Subcutaneous adipose tissue (tissue), 4 donors: ENCODE data around the gene DMAP1. TPM values are rescaled to one million over a fixed set of nuclear protein-coding genes. Genes with fewer than 3 reads are reported as not detected.

ENCODE experiments used
- small RNA-seq: library from RNA; depleted of rRNA; stranded (forward); fragments of <200 nt; gene quantifications from one replicate; pipeline ENCODE3, GENCODE V24; 2016
- total RNA-seq, 4 donors: library from RNA; depleted of rRNA; stranded (reverse); fragments of >200 nt; gene quantifications; one replicate each; pipeline ENCODE4 v1.1.0, GENCODE V29; 2016
- TF ChIP-seq, protein P1 (sequence below): fragments of 450-650 bp; IDR thresholded peaks from one replicate; pipeline ENCODE4 v1.5.1; 2016; ENCODE audit warnings: low read depth, mild to moderate bottlenecking, control low read depth, antibody characterized with exemption, moderate library complexity

The DMAP1 gene
- total RNA-seq, 4 donors from 2014 or later = 20.7 to 58.0 (median 38.3) TPM

DNA sequence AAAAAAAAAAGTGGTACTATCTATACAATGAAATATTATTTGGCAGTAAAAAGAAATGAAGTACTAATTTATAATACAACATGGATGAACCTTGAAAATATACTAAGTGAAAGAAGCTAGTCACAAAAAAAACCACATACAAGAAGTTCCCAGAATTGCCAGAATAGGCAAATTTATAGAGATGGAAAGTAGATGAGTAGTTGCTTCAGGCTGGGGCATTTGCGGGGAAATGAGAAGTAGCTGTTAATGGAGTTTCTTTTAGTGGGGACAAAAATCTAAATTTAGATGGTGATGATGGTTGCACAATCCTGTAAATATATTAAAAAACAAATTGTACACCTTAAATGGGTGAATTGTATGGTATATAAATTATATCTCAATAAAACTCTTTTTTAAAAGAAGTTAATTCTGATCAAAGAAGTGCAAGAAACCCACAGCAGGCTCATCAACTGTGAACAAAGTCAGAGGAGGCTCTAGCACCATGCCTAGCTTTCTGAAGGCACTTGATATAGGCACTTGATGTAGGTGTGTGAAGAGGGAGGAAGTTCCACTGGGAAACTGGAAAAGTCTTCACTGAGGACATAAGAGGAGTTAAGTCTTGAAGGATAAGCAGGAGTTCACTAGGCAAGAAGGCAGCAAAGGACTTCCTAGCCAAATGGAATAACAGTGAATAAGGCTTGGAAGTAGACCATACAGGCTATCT lies 52.5 kb downstream of the DMAP1 start:
- TF ChIP-seq, protein P1, sequence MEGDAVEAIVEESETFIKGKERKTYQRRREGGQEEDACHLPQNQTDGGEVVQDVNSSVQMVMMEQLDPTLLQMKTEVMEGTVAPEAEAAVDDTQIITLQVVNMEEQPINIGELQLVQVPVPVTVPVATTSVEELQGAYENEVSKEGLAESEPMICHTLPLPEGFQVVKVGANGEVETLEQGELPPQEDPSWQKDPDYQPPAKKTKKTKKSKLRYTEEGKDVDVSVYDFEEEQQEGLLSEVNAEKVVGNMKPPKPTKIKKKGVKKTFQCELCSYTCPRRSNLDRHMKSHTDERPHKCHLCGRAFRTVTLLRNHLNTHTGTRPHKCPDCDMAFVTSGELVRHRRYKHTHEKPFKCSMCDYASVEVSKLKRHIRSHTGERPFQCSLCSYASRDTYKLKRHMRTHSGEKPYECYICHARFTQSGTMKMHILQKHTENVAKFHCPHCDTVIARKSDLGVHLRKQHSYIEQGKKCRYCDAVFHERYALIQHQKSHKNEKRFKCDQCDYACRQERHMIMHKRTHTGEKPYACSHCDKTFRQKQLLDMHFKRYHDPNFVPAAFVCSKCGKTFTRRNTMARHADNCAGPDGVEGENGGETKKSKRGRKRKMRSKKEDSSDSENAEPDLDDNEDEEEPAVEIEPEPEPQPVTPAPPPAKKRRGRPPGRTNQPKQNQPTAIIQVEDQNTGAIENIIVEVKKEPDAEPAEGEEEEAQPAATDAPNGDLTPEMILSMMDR = no peak

DNA sequence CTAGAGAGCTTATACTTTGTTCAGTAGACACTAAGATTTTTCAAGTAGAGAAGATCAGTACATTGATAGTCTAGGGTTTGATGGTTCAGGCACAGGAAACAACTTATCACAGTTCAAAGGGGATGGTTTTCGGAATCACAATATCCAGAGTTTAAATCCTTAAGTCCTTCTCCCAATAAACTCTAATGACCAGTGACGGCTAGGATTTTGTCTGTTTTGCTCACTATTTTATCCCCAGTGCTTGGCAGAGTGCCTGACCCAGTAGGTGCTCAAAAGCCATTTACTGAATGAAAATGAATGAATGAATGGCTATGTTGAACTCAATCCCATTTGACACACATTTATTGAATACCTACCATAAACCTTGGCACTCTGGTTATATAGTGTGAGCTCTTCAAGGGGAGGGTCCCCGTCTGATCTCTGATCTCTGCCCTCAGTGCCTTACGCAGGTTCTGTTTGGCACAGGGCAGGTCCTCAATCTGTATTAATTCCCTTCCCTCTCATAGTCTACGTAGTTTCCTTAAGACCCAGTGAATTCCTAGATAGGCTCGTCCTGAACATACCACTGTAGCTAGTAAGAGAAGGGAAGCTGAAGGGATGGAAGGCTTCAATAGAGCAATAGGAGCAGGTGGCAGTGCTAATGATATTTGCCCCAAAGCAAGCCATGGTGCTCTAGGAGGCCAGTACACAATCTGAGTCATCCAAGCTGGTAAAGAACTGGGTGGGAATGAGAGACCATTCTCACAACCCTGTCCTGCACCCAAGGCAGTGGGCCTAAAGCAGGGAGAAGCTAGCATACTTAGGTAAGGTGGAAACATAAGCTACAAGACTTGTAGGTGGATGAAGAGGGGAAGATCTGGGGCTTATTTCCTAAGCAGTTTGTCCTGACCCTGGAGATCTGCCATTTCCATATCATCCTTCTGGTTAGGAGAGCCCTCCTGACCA lies 53.4 kb downstream of the DMAP1 start:
- TF ChIP-seq, protein P1 = no peak

DNA sequence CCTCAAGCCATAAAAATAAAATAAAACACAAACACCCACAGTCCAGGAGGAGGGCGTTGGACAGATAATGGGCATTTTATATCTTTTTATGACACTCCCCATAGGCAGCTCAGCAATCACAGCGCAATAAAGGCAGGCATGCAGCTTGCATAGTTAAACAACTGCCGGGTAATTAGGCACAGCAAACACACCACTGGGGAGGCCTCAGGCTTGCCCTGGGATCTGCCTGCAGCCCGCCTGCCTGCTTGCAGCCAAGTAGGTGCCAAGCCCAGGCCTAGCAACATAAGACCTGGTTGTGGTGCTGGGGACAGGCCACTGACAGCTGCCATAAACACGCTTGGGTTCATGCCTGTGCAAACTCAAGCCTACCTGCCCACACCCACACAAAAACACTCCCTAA lies 54.2 kb downstream of the DMAP1 start:
- TF ChIP-seq, protein P1 = no peak

DNA sequence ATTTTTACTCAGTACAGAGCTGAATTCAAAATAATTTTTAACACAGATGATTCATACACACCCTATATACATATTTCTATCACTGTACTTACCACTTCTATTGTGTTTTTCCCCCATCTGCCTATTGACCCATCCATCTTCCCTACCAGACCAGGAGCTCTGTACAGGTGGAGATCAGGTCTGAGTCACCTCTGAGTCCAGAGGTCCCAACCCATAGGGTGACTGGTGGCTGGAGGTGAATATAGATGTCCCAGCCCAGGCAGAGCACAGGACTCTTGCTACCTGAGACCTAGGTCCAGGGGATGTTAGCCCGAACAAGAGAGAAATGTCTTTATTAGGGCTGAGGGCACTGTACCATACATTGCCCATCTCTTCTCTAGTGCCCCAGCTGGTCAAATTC lies 54.8 kb downstream of the DMAP1 start:
- TF ChIP-seq, protein P1 = no peak

Small RNA genes lying within 50 kb of the gene (small RNA-seq; reads per million reads assigned to genes)
- gene AL035417.1 = not detected

Other genes with a start within 250 kb of the DMAP1 start
- 10 to 100 TPM; 10.4 to 16.8 (median 12.3) TPM for gene DPH2, start 243.5 kb upstream of the DMAP1 start, total RNA-seq
- gene ATP6V0B, start 238.5 kb upstream of the DMAP1 start, total RNA-seq = 100 to 1,000 TPM in 2 of 4 donors, 10 to 100 TPM in 2; 71.2 to 229 (median 106) TPM
- 10 to 100 TPM; 21.1 to 44.3 (median 26.7) TPM for gene B4GALT2, start 234.3 kb upstream of the DMAP1 start, total RNA-seq
- gene CCDC24, start 221.9 kb upstream of the DMAP1 start, total RNA-seq = 1 to 10 TPM in 3 of 4 donors, under 1 TPM in 1; 0.57 to 4.4 (median 2.4) TPM
- gene SLC6A9, start 182.0 kb upstream of the DMAP1 start, total RNA-seq = under 1 TPM in 3 of 4 donors, not detected in 1; 0.22 to 0.94 (median 0.34) TPM
- gene KLF17, start 94.7 kb upstream of the DMAP1 start, total RNA-seq = not detected
- not detected for gene KLF18, start 71.8 kb upstream of the DMAP1 start, total RNA-seq
- 10 to 100 TPM; 23.8 to 30.5 (median 28.7) TPM for gene ERI3, start 141.8 kb downstream of the DMAP1 start, total RNA-seq
- 100 to 1,000 TPM in 1 of 4 donors, 10 to 100 TPM in 3; 53.5 to 112 (median 61.9) TPM for gene RNF220, start 191.8 kb downstream of the DMAP1 start, total RNA-seq